KMS-11 (cell line): ENCODE measurements around the gene ACSS1.

ENCODE experiments used
- H2AFZ ChIP-seq: fragments of 200-600 bp; sonication (generic); 2 replicates; pipeline ENCODE4 v1.6.1; 2016; ENCODE audit warnings: antibody characterized with exemption, mixed run types, low read depth
- H3K27ac ChIP-seq: fragments of 200-600 bp; sonication (generic); 2 replicates; pipeline ENCODE4 v1.6.1; 2016; ENCODE audit warnings: mild to moderate bottlenecking, mixed run types
- H3K27me3 ChIP-seq: fragments of 200-600 bp; sonication (generic); 2 replicates; pipeline ENCODE4 v1.6.1; 2017; ENCODE audit warnings: mild to moderate bottlenecking, low read depth, mixed run types, moderate library complexity; ENCODE audit not compliant: insufficient read depth
- H3K36me3 ChIP-seq: fragments of 200-600 bp; sonication (generic); 2 replicates; pipeline ENCODE4 v1.6.1; 2017; ENCODE audit warnings: mild to moderate bottlenecking, mixed run types; ENCODE audit not compliant: insufficient read depth
- H3K4me1 ChIP-seq: fragments of 200-600 bp; sonication (generic); 2 replicates; pipeline ENCODE4 v1.6.1; 2016; ENCODE audit warnings: mild to moderate bottlenecking, low read depth, mixed run types; ENCODE audit not compliant: poor library complexity, severe bottlenecking
- H3K4me2 ChIP-seq: fragments of 200-600 bp; sonication (generic); 2 replicates; pipeline ENCODE4 v1.7.0; 2016; ENCODE audit warnings: mild to moderate bottlenecking, mixed run types
- H3K4me3 ChIP-seq: fragments of 200-600 bp; sonication (generic); IDR thresholded peaks from 2 replicates; pipeline ENCODE4 v1.6.1; 2017; ENCODE audit warnings: low read depth, low read length, mixed read lengths; ENCODE audit not compliant: insufficient read depth
- H3K79me2 ChIP-seq: fragments of 200-600 bp; sonication (generic); 2 replicates; pipeline ENCODE4 v1.6.1; 2016; ENCODE audit warnings: low read depth, mixed run types; ENCODE audit not compliant: insufficient read depth
- H3K9ac ChIP-seq: fragments of 200-600 bp; sonication (generic); 2 replicates; pipeline ENCODE4 v1.6.1; 2016; ENCODE audit warnings: mild to moderate bottlenecking, mixed run types
- H4K20me1 ChIP-seq: fragments of 200-600 bp; sonication (generic); 2 replicates; pipeline ENCODE4 v1.6.1; 2016; ENCODE audit warnings: mild to moderate bottlenecking, mixed run types; ENCODE audit not compliant: insufficient read depth
- CTCF ChIP-seq: fragments of 200-600 bp; sonication (generic); conservative IDR thresholded peaks from 2 replicates; pipeline ENCODE4 v1.6.1; 2017; ENCODE audit warnings: low read depth, mild to moderate bottlenecking, antibody characterized with exemption, low read length, moderate library complexity, mixed read lengths

The ACSS1 gene

GRCh38 chr20:24994470-24995368, 63.2 kb downstream of the ACSS1 start:
- Histone ChIP-seq H2AFZ (no peak overlapping the region; the same call in 1 of the 2 replicates), H3K4me1 (peaks cover 25% of the 10 kb centered on the region), H3K9ac (no peak overlapping the region), H3K27ac (no peak overlapping the region), H4K20me1 (no peaks in the 10 kb centered on the region), H3K4me2 (no peak overlapping the region), H3K36me3 (no peaks in the 10 kb centered on the region), H3K79me2 (no peaks in the 10 kb centered on the region; the same call in 1 of the 2 replicates), H3K4me3 (no peak overlapping the region), H3K27me3 (no peaks in the 10 kb centered on the region)
- TF ChIP-seq CTCF = peak; percentile 74

- Histone ChIP-seq H3K4me3 (no peak overlapping the region), H3K27ac (no peak overlapping the region), H3K79me2 (no peaks in the 10 kb centered on the region; the same call in 1 of the 2 replicates), H3K36me3 (no peaks in the 10 kb centered on the region), H2AFZ (no peak overlapping the region), H4K20me1 (no peaks in the 10 kb centered on the region), H3K4me2 (no peak overlapping the region), H3K27me3 (no peaks in the 10 kb centered on the region), H3K9ac (no peak overlapping the region), H3K4me1 (peaks cover 25% of the 10 kb centered on the region)
- TF ChIP-seq CTCF = no peak
Measured at GRCh38 chr20:24994186-24994465, 63.8 kb downstream of the ACSS1 start.

- peak overlapping the region; percentile 51; the same call in 1 of the 2 replicates for H3K27ac ChIP-seq
- no peaks in the 10 kb centered on the region for H3K27me3 ChIP-seq
- H3K4me1 ChIP-seq = peaks cover 25% of the 10 kb centered on the region
- H4K20me1 ChIP-seq = no peaks in the 10 kb centered on the region
- no peak overlapping the region for H3K4me3 ChIP-seq
- peak overlapping the region; percentile 76 for H2AFZ ChIP-seq
- no peak for TF ChIP-seq CTCF
- no peaks in the 10 kb centered on the region; the same call in 1 of the 2 replicates for H3K79me2 ChIP-seq
- H3K36me3 ChIP-seq = no peaks in the 10 kb centered on the region
- H3K4me2 ChIP-seq = peak overlapping the region; percentile 82
- H3K9ac ChIP-seq = peak overlapping the region; percentile 69; the same call in 1 of the 2 replicates
Measured at GRCh38 chr20:24993337-24994185, 64.4 kb downstream of the ACSS1 start.

- no peak within 1 kb of the TSS for H3K4me3 ChIP-seq
- H2AFZ ChIP-seq = peak within 1 kb of the TSS; percentile 76
- no peaks in the 10 kb centered on the region for H3K27me3 ChIP-seq
- H3K36me3 ChIP-seq = no peaks in the 10 kb centered on the region
- peaks cover 25% of the 10 kb centered on the region for H3K4me1 ChIP-seq
- H4K20me1 ChIP-seq = no peaks in the 10 kb centered on the region
- TF ChIP-seq CTCF = no peak
- H3K4me2 ChIP-seq = peak within 1 kb of the TSS; percentile 82
- no peaks in the 10 kb centered on the region; the same call in 1 of the 2 replicates for H3K79me2 ChIP-seq
- peak within 1 kb of the TSS; percentile 51 for H3K27ac ChIP-seq
- H3K9ac ChIP-seq = peak within 1 kb of the TSS; percentile 69
Measured at GRCh38 chr20:24992487-24993205, 65.3 kb downstream of the ACSS1 start, which contains the start of gene APMAP. Gene APMAP (minus strand): TSS chr20:24992751. CDS start chr20:24992688, 63 bp downstream.
